Endothelial cell of umbilical vein (primary cell): ENCODE data around the gene ACBD5. TPM values are rescaled to one million over a fixed set of nuclear protein-coding genes. Genes with fewer than 3 reads are reported as not detected.
A peak's percentile ranks its signal among the peaks of the same experiment; 100 is the strongest.

ENCODE experiments used
- BruUV-seq: library from RNA; stranded (reverse); fragments of 400-500 nt; replicated peaks from 2 replicates; lab custom pipeline; 2021; lab: Mats Ljungman, UMichigan
- CTCF ChIA-PET: fragments of 300-600, 350-600 bp; sonication (Branson Sonifier 250); formaldehyde crosslinking; loops from one replicate; lab custom pipeline; 2021; ENCODE audit warnings: antibody characterized with exemption, inconsistent platforms; lab: Charles Lee
- POLR2A ChIA-PET: fragments of 300-600, 350-600 bp; sonication (Branson Sonifier 250); formaldehyde crosslinking; loops from one replicate; lab custom pipeline; 2021; ENCODE audit warnings: antibody characterized with exemption, inconsistent platforms; lab: Charles Lee
- DNase-seq: peaks from one replicate; pipeline ENCODE4 v3.0.0-alpha.2; 2011; ENCODE audit warnings: low read depth, low spot score
- FAIRE-seq: peaks from 2 replicates; lab custom pipeline; 2011; peaks lifted over from hg19 to GRCh38; lab: Jason Lieb, UNC
- H2AFZ ChIP-seq: 2 replicates; pipeline ENCODE4 v1.6.0; 2012; ENCODE audit warnings: low read depth, low read length, control low read depth, inconsistent platforms
- H3K27ac ChIP-seq: 2 replicates; pipeline ENCODE4 v1.5.1; 2011; ENCODE audit warnings: low read depth, mild to moderate bottlenecking, control low read depth, low read length, moderate library complexity; ENCODE audit not compliant: insufficient read depth
- H3K27me3 ChIP-seq, 2 experiments: 2 replicates each; pipeline versions ENCODE4 v1.6.0 to v1.6.1; 2011; ENCODE audit warnings: low read length in 2 of 2, mixed read lengths in 1 of 2; ENCODE audit not compliant: control insufficient read depth in 2 of 2, insufficient read depth in 2 of 2
- H3K36me3 ChIP-seq, 2 experiments: 2 replicates in 1 of 2; 3 replicates in 1 of 2; pipeline ENCODE4 v1.5.1; 2011; ENCODE audit warnings: low read length in 2 of 2, mild to moderate bottlenecking in 1 of 2, moderate library complexity in 1 of 2; ENCODE audit not compliant: control insufficient read depth in 2 of 2, insufficient read depth in 2 of 2; ENCODE audit errors: extremely low read depth in 1 of 2
- H3K4me1 ChIP-seq: 3 replicates; pipeline ENCODE4 v1.5.1; 2011; ENCODE audit warnings: mild to moderate bottlenecking, low read length; ENCODE audit not compliant: control insufficient read depth, insufficient read depth; ENCODE audit errors: extremely low read depth
- H3K4me2 ChIP-seq: 2 replicates; pipeline ENCODE4 v1.6.1; 2011; ENCODE audit warnings: low read length, control low read depth, mixed read lengths; ENCODE audit not compliant: insufficient read depth
- H3K4me3 ChIP-seq, 3 experiments: fragments of 200-600 bp in 1 of 3; sonication (generic), shearing (Covaris generic) in 1 of 3; replicated peaks in 1 of 3; 2 replicates each; pipeline ENCODE4 v1.5.1; 2011 to 2016; ENCODE audit warnings: control low read depth in 3 of 3, low read length in 3 of 3, mild to moderate bottlenecking in 2 of 3, inconsistent platforms in 1 of 3, low read depth in 1 of 3, moderate library complexity in 1 of 3; ENCODE audit not compliant: insufficient read depth in 1 of 3
- H3K79me2 ChIP-seq: 2 replicates; pipeline ENCODE4 v1.6.0; 2012; ENCODE audit warnings: low read length, inconsistent platforms; ENCODE audit not compliant: control insufficient read depth, insufficient read depth
- H3K9ac ChIP-seq: replicated peaks from 2 replicates; pipeline ENCODE3; 2011; ENCODE audit warnings: low read length, control low read depth; ENCODE audit not compliant: insufficient read depth; ENCODE audit errors: extremely low read depth
- H3K9me1 ChIP-seq: replicated peaks from 3 replicates; pipeline ENCODE4 v1.6.0; 2011; ENCODE audit warnings: mild to moderate bottlenecking, low read length; ENCODE audit not compliant: control insufficient read depth, insufficient read depth; ENCODE audit errors: extremely low read depth
- H3K9me3 ChIP-seq: replicated peaks from 2 replicates; pipeline ENCODE4 v1.5.1; 2012; ENCODE audit warnings: low read length, inconsistent platforms; ENCODE audit not compliant: control insufficient read depth, insufficient read depth
- H4K20me1 ChIP-seq: replicated peaks from 2 replicates; pipeline ENCODE3; 2011; ENCODE audit warnings: mild to moderate bottlenecking, low read length; ENCODE audit not compliant: control insufficient read depth, insufficient read depth; ENCODE audit errors: extremely low read depth
- EZH2 ChIP-seq: IDR thresholded peaks from 2 replicates; pipeline ENCODE4 v1.6.1; 2012; ENCODE audit warnings: borderline replicate concordance, low read depth, mild to moderate bottlenecking, moderate library complexity, low read length, inconsistent platforms; ENCODE audit not compliant: severe bottlenecking
- FOS ChIP-seq: IDR thresholded peaks from 2 replicates; pipeline ENCODE4 v1.6.1; 2011; ENCODE audit warnings: mild to moderate bottlenecking, low read length, moderate library complexity, borderline replicate concordance; ENCODE audit not compliant: insufficient read depth
- GATA2 ChIP-seq: IDR thresholded peaks from 2 replicates; pipeline ENCODE4 v1.7.0; 2011; ENCODE audit warnings: low read depth, mild to moderate bottlenecking, moderate library complexity, mixed read lengths, low read length; ENCODE audit not compliant: insufficient read length, insufficient read depth
- JUN ChIP-seq: IDR thresholded peaks from 2 replicates; pipeline ENCODE4 v1.6.1; 2011; ENCODE audit warnings: borderline replicate concordance, low read depth; ENCODE audit not compliant: insufficient read length, insufficient read depth
- MAX ChIP-seq: IDR thresholded peaks from 2 replicates; pipeline ENCODE4 v1.6.1; 2011; ENCODE audit not compliant: insufficient read depth, insufficient read length
- MYC ChIP-seq: IDR thresholded peaks from one replicate; pipeline ENCODE4 v1.6.1; 2011; ENCODE audit warnings: mild to moderate bottlenecking, low read depth, low read length
- POLR2A ChIP-seq: IDR thresholded peaks from 2 replicates; pipeline ENCODE4 v1.6.1; 2012; ENCODE audit warnings: low read depth, mild to moderate bottlenecking, control low read depth, low read length
- POLR2AphosphoS5 ChIP-seq: IDR thresholded peaks from 2 replicates; pipeline ENCODE4 v1.6.1; 2012; ENCODE audit warnings: low read depth, mild to moderate bottlenecking, control low read depth, low read length, moderate library complexity; ENCODE audit not compliant: insufficient read depth
- dilution Hi-C: fragments of 300-500 bp; cut with MboI; formaldehyde crosslinking; loops from one replicate; pipeline ENCODE4 v1.15.0; 2019; ENCODE audit warnings: low sequenced_read_pairs; ENCODE audit not compliant: extremely low pct_ligation_motif_present
- intact Hi-C: fragments of 100-400 bp; cut with micrococcal nuclease; formaldehyde crosslinking; loops from one replicate; pipeline ENCODE4 v1.10.0; 2022
- polyA plus RNA-seq, 4 experiments: library from polyadenylated mRNA; depleted of rRNA in 3 of 4; stranded (reverse) in 3 of 4; unstranded in 1 of 4; fragments of >200 nt; gene quantifications; 2 replicates each; pipeline versions ENCODE4 v1.2.1 to v1.2.3, GENCODE V29; 2011 to 2012; ENCODE audit warnings: missing spikeins in 1 of 4
- total RNA-seq: library from RNA; stranded (reverse); gene quantifications from 2 replicates; pipeline ENCODE4 v1.2.3, GENCODE V29; 2021
- TF ChIP-seq, protein P1 (sequence below), 2 donors: IDR thresholded peaks; 1 replicate in 1 of 2; 2 replicates in 1 of 2; pipeline ENCODE4 v1.5.1; 2011; ENCODE audit warnings: low read length in 2 of 2, mild to moderate bottlenecking in 2 of 2, moderate library complexity in 2 of 2, control low read depth in 1 of 2, inconsistent platforms in 1 of 2, low read depth in 1 of 2; ENCODE audit not compliant: insufficient read depth in 1 of 2; ENCODE audit errors: extremely low read depth in 1 of 2

ACBD5 gene
- total and polyA plus RNA-seq, 2 donors (not counting 3 experiments of a cell fraction or from before 2014, with no cell fraction given) = 6.6 to 21.5 TPM

- DNase-seq = no peak
- no peaks in the 10 kb centered on the region for H3K27me3 ChIP-seq
These were observed 87.9 kb downstream of the ACBD5 start for GRCh38 chr10:27152687-27153086.

More at GRCh38 chr10:27152687-27153086, 87.9 kb downstream of the ACBD5 start:
- H3K4me3 ChIP-seq = peak overlapping the region; percentile 66 to 84 (median 74)
- dilution Hi-C loops = no loop called here
- no peak for FAIRE-seq
- ChIA-PET POLR2A (no interaction called here), CTCF (no interaction called here)
- H3K4me1 ChIP-seq = peaks cover 13% of the 10 kb centered on the region
- TF ChIP-seq MYC = no peak
- TF ChIP-seq, protein P1, sequence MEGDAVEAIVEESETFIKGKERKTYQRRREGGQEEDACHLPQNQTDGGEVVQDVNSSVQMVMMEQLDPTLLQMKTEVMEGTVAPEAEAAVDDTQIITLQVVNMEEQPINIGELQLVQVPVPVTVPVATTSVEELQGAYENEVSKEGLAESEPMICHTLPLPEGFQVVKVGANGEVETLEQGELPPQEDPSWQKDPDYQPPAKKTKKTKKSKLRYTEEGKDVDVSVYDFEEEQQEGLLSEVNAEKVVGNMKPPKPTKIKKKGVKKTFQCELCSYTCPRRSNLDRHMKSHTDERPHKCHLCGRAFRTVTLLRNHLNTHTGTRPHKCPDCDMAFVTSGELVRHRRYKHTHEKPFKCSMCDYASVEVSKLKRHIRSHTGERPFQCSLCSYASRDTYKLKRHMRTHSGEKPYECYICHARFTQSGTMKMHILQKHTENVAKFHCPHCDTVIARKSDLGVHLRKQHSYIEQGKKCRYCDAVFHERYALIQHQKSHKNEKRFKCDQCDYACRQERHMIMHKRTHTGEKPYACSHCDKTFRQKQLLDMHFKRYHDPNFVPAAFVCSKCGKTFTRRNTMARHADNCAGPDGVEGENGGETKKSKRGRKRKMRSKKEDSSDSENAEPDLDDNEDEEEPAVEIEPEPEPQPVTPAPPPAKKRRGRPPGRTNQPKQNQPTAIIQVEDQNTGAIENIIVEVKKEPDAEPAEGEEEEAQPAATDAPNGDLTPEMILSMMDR (IDR thresholded peaks at IDR 0.05; ENCODE audit: extremely low read depth in 1 of 2, insufficient read depth in 1 of 2, low read depth in 1 of 2, low read length in 2 of 2) = no peak
- no peak for TF ChIP-seq POLR2A
- no peak for TF ChIP-seq GATA2
- TF ChIP-seq FOS = no peak
- TF ChIP-seq POLR2AphosphoS5 = no peak
- no peak for TF ChIP-seq EZH2
- no peak for TF ChIP-seq MAX
- no peak for TF ChIP-seq JUN
- BruUV-seq = no TSS peak
- H3K9me3 ChIP-seq = no peaks in the 10 kb centered on the region
- H2AFZ ChIP-seq = no peak overlapping the region
- H3K36me3 ChIP-seq = peaks cover 0 to 4% of the 10 kb centered on the region in 2 experiments
- no peaks in the 10 kb centered on the region for H3K9me1 ChIP-seq
- peaks cover 80% of the 10 kb centered on the region for H3K79me2 ChIP-seq
- peak overlapping the region; percentile 87 for H3K4me2 ChIP-seq
- H4K20me1 ChIP-seq = peaks cover 2% of the 10 kb centered on the region
- intact Hi-C loops = no loop called here
- no peak overlapping the region for H3K27ac ChIP-seq
- H3K9ac ChIP-seq = peak overlapping the region; percentile 98
